ENCODE results near the gene TPST2. TPM values are rescaled to one million over a fixed set of nuclear protein-coding genes. Genes with fewer than 3 reads are reported as not detected.

The TPST2 gene
- total RNA-seq, 1 experiment from 2014 or later = 11.8 TPM

- POLR2A ChIA-PET = no interaction called here
- CTCF ChIA-PET = no interaction called here
Observed at GRCh38 chr22:26516503-26516902, 73.4 kb downstream of the TPST2 start.

More at GRCh38 chr22:26516503-26516902, 73.4 kb downstream of the TPST2 start:
- no peaks in the 10 kb centered on the region for H3K9me2 ChIP-seq (ENCODE audit: insufficient read depth)
- no peak for TF ChIP-seq CBX3 (IDR thresholded peaks at IDR 0.05; ENCODE audit: low read depth)
- no peak for TF ChIP-seq ATF3 (IDR thresholded peaks at IDR 0.05)
- TF ChIP-seq ZNF274 (IDR thresholded peaks at IDR 0.05; ENCODE audit: low read depth, low read length) = no peak
- TF ChIP-seq POLR2A (IDR thresholded peaks at IDR 0.05; ENCODE audit: borderline replicate concordance, extremely low read depth, insufficient read depth, insufficient read length) = no peak
- no peak for TF ChIP-seq SRF (IDR thresholded peaks at IDR 0.05; ENCODE audit: low read depth)
- TF ChIP-seq TCF7L2 (IDR thresholded peaks at IDR 0.05; ENCODE audit: borderline replicate concordance, extremely low read depth, insufficient read depth, insufficient read length) = no peak
- TF ChIP-seq ZBTB33 (IDR thresholded peaks at IDR 0.05; ENCODE audit: extremely low read depth, insufficient replicate concordance, low read length) = no peak
- TF ChIP-seq MAX (IDR thresholded peaks at IDR 0.05) = no peak
- no peak for TF ChIP-seq CEBPB (IDR thresholded peaks at IDR 0.05; ENCODE audit: low read depth)
- BruUV-seq (replicated peaks) = no TSS peak
- H4K20me1 ChIP-seq (ENCODE audit: insufficient read depth) = no peaks in the 10 kb centered on the region
- H3K27ac ChIP-seq (ENCODE audit: low read depth, low read length) = no peak overlapping the region
- H2AFZ ChIP-seq (ENCODE audit: low read depth, low read length, poor library complexity, severe bottlenecking) = no peak overlapping the region
- intact Hi-C loops (cut with micrococcal nuclease) = no loop called here
- no peak overlapping the region for H3K4me3 ChIP-seq (replicated peaks in 1 of 2; ENCODE audit: low read depth in 1 of 2, low read length in 2 of 2)
- H3K27me3 ChIP-seq (ENCODE audit: insufficient read depth, low read length) = no peaks in the 10 kb centered on the region
- H3K9me3 ChIP-seq (ENCODE audit: control insufficient read depth in 1 of 2, insufficient read depth in 1 of 2, low read depth in 1 of 2, low read length in 2 of 2) = no peaks in the 10 kb centered on the region
- no peak overlapping the region for H3K9ac ChIP-seq (ENCODE audit: low read length)
- RAD21 ChIA-PET (ENCODE audit: low non-redundant PET in 1 of 2, low total read pairs in 2 of 2, uncharacterized antibody in 2 of 2, unreplicated experiment in 2 of 2) = no interaction called here
- H3K36me3 ChIP-seq (ENCODE audit: control insufficient read depth in 1 of 2, insufficient read depth in 2 of 2, low read length in 2 of 2) = no peaks in the 10 kb centered on the region; a peak in 1 of 4 replicates
- no peak for DNase-seq (ENCODE audit: low read depth, low spot score)
- peaks cover 26% of the 10 kb centered on the region for H3K79me2 ChIP-seq (ENCODE audit: insufficient read depth, low read length)
- H3K4me2 ChIP-seq (ENCODE audit: low read length) = no peak overlapping the region
- no peak for ATAC-seq
- peaks cover 9 to 10% of the 10 kb centered on the region in 2 experiments; a peak in 3 of 4 replicates for H3K4me1 ChIP-seq (ENCODE audit: control insufficient read depth in 1 of 2, insufficient read depth in 2 of 2, low read length in 2 of 2)

All from HCT116 (cell line).